Thoracic aorta (tissue), 2 donors: ENCODE data around the gene MICAL2. TPM values are rescaled to one million over a fixed set of nuclear protein-coding genes. Genes with fewer than 3 reads are reported as not detected.

Experiments used
- ATAC-seq: fragments of 150-250 bp; one replicate; pipeline ENCODE4 v1.8.0; 2017; ENCODE audit warnings: low read depth; ENCODE audit not compliant: insufficient number of reproducible peaks, low FRiP score
- DNase-seq: peaks from one replicate; pipeline ENCODE4 v3.0.0-alpha.2; 2020; ENCODE audit warnings: low spot score
- H3K27ac ChIP-seq, 2 donors: fragments of 200-600 bp; sonication (generic); 1 replicate in 1 of 2; 2 replicates in 1 of 2; pipeline ENCODE4 v1.5.1; 2016; ENCODE audit warnings: mild to moderate bottlenecking in 2 of 2, moderate library complexity in 2 of 2
- H3K27me3 ChIP-seq: fragments of 200-600 bp; sonication (generic); replicated peaks from 2 replicates; pipeline ENCODE4 v1.6.0; 2016; ENCODE audit warnings: mild to moderate bottlenecking; ENCODE audit not compliant: insufficient read depth
- H3K36me3 ChIP-seq: fragments of 200-600 bp; sonication (generic); one replicate; pipeline ENCODE4 v1.5.1; 2016
- H3K4me1 ChIP-seq, 2 donors: fragments of 200-600 bp; sonication (generic); 1 replicate in 1 of 2; 2 replicates in 1 of 2; pipeline versions ENCODE4 v1.5.1 to v1.6.0; 2016; ENCODE audit warnings: low read depth in 2 of 2, mild to moderate bottlenecking in 1 of 2; ENCODE audit not compliant: control insufficient read depth in 1 of 2
- H3K4me3 ChIP-seq: fragments of 200-600 bp; sonication (generic); 2 replicates; pipeline ENCODE4 v1.5.1; 2016; ENCODE audit warnings: mild to moderate bottlenecking
- H3K9me3 ChIP-seq: fragments of 200-600 bp; sonication (generic); 2 replicates; pipeline ENCODE4 v1.5.1; 2016
- total RNA-seq, 2 donors: library from RNA; depleted of rRNA; stranded (reverse); fragments of >200 nt; gene quantifications; one replicate each; pipeline versions ENCODE4 v1.1.0 to v1.2.3, GENCODE V29; 2016
- TF ChIP-seq, protein P1 (sequence below): fragments of 200-600 bp; sonication (generic); IDR thresholded peaks from one replicate; pipeline ENCODE4 v1.5.1; 2019; ENCODE audit warnings: antibody characterized with exemption

MICAL2 gene
- total RNA-seq, 2 donors from 2014 or later, result 791 to 989 TPM

DNA sequence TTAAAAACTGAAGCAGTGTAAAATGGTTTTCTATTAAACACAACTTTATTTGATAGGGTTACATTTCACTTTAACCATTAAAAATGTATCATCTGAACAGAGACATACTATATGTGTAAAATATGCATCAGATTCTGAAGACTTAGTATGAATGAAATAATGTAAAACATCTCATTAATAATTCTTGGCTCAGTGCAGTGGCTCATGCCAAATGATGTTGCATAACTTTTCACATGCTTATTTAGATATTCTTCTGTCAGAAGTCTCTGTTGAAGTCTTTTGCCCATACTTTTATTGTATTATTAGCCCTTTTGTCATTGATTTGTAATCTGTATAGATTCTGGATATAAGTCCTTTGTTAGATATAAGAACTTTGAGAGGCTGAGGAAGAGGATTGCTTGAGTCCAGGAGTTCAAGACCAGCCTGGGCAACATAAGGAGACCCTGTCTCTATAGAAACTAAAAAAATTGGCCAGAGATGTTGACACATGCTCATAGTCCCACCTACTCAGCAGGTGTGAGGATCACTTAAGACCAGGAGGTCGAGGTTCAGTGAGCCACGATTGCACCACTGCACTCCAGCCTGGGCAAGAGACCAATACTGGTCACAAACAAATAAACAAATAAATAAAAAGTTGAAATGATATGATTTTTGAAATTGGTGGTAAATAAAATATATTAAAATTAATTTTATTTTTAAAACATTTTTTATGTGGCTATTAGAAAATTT lies 193.2 kb downstream of the MICAL2 start:
- no peak overlapping the region for H3K27ac ChIP-seq
- no peaks in the 10 kb centered on the region for H3K4me1 ChIP-seq
- DNase-seq (no peak), ATAC-seq (no peak)
- H3K9me3 ChIP-seq, result peaks cover 4% of the 10 kb centered on the region
- TF ChIP-seq, protein P1, sequence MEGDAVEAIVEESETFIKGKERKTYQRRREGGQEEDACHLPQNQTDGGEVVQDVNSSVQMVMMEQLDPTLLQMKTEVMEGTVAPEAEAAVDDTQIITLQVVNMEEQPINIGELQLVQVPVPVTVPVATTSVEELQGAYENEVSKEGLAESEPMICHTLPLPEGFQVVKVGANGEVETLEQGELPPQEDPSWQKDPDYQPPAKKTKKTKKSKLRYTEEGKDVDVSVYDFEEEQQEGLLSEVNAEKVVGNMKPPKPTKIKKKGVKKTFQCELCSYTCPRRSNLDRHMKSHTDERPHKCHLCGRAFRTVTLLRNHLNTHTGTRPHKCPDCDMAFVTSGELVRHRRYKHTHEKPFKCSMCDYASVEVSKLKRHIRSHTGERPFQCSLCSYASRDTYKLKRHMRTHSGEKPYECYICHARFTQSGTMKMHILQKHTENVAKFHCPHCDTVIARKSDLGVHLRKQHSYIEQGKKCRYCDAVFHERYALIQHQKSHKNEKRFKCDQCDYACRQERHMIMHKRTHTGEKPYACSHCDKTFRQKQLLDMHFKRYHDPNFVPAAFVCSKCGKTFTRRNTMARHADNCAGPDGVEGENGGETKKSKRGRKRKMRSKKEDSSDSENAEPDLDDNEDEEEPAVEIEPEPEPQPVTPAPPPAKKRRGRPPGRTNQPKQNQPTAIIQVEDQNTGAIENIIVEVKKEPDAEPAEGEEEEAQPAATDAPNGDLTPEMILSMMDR, result no peak
- H3K4me3 ChIP-seq, result no peak overlapping the region
- H3K27me3 ChIP-seq, result no peaks in the 10 kb centered on the region
- H3K36me3 ChIP-seq, result peaks cover 3% of the 10 kb centered on the region

DNA sequence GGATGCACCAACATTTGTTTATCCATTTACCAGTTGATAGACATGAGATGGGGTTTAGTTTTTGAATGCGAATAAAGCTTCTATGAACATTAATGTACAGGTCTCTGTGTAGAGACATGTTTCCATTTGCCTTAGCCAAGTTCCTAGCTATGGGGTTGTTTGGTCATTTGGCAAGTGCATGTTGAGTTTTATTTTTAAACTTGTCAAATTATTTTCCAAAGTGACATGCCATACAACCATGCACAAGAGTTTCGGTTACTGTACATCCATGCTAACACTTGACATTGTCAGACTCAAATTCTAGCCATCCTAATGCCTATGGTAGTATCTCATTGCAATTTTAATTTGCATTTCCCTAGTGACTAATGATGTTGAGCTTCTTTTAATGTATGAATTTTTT lies 196.4 kb downstream of the MICAL2 start:
- ATAC-seq, result no peak
- H3K9me3 ChIP-seq, result no peaks in the 10 kb centered on the region
- no peaks in the 10 kb centered on the region for H3K27me3 ChIP-seq
- no peaks in the 10 kb centered on the region for H3K4me1 ChIP-seq
- no peak for DNase-seq
- no peak overlapping the region for H3K27ac ChIP-seq
- H3K36me3 ChIP-seq, result no peaks in the 10 kb centered on the region
- TF ChIP-seq, protein P1, result no peak
- no peak overlapping the region for H3K4me3 ChIP-seq

- H3K27me3 ChIP-seq, result no peaks in the 10 kb centered on the region
- TF ChIP-seq, protein P1, result no peak
- no peak overlapping the region for H3K27ac ChIP-seq
- no peak overlapping the region for H3K4me3 ChIP-seq
- ATAC-seq (no peak), DNase-seq (no peak)
- no peaks in the 10 kb centered on the region for H3K4me1 ChIP-seq
- no peaks in the 10 kb centered on the region for H3K36me3 ChIP-seq
- H3K9me3 ChIP-seq, result peaks cover 13% of the 10 kb centered on the region
Measured at GRCh38 chr11:12312132-12312531, 201.7 kb downstream of the MICAL2 start.

Other genes starting within 250 kb of the MICAL2 start
- 100 to 1,000 TPM; 732 to 847 TPM for gene DKK3, start 102.0 kb upstream of the MICAL2 start, total RNA-seq